ENCODE measurements around the gene OSBPL6. TPM values are rescaled to one million over a fixed set of nuclear protein-coding genes. Genes with fewer than 3 reads are reported as not detected.
A peak's percentile ranks its signal among the peaks of the same experiment; 100 is the strongest.

OSBPL6 gene
- polyA plus RNA-seq (2013, experiment 1 of 2) = 5.0 TPM
- polyA plus RNA-seq (2013, experiment 2 of 2) = 5.0 TPM

GRCh38 chr2:178193823-178194599 lies at the start of gene OSBPL6:
OSBPL6 (plus strand) TSS chr2:178194512; CDS start chr2:178306185, 111,673 bp downstream.
- peaks cover 0 to 8% of the 10 kb centered on the region in 2 experiments for H3K27me3 ChIP-seq (ENCODE audit: control insufficient read depth in 1 of 2, insufficient read depth in 1 of 2, low read length in 2 of 2)
- peak within 1 kb of the TSS; percentile 39 for H4K91ac ChIP-seq (ENCODE audit: low read length)
- peaks cover 1% of the 10 kb centered on the region for H3K79me1 ChIP-seq (replicated peaks; ENCODE audit: low read length, poor library complexity, severe bottlenecking)
- peak within 1 kb of the TSS in 1 of 2 experiments; percentile 39 for H2BK12ac ChIP-seq (ENCODE audit: low read length in 2 of 2)
- H3K36me3 ChIP-seq (ENCODE audit: control insufficient read depth in 1 of 2, insufficient read depth in 2 of 2, low read depth in 1 of 2, low read length in 2 of 2) = no peaks in the 10 kb centered on the region
- H3K27ac ChIP-seq (ENCODE audit: low read length, poor library complexity, severe bottlenecking) = peak within 1 kb of the TSS; percentile 45
- no peak within 1 kb of the TSS for H2AK5ac ChIP-seq (ENCODE audit: low read length, severe bottlenecking)
- under 1% methylated on average over 65 of the region's 90 CpGs for WGBS
- peak within 1 kb of the TSS; percentile 61 for H2BK120ac ChIP-seq (ENCODE audit: low read depth, low read length)
- peak within 1 kb of the TSS in 1 of 2 experiments; percentile 91 for H3K23ac ChIP-seq (ENCODE audit: low read length in 2 of 2)
- H3K4me1 ChIP-seq (ENCODE audit: control insufficient read depth, insufficient read depth, low read depth, low read length) = peaks cover 1% of the 10 kb centered on the region
- peak within 1 kb of the TSS; percentile 90 to 91 for H3K4me3 ChIP-seq (ENCODE audit: insufficient read depth in 1 of 2, low read depth in 1 of 2, low read length in 2 of 2)
- H3K9ac ChIP-seq (ENCODE audit: low read length) = peak within 1 kb of the TSS; percentile 74
- peak within 1 kb of the TSS in 1 of 2 experiments; percentile 71 for H3K4ac ChIP-seq (ENCODE audit: low read depth in 1 of 2, low read length in 2 of 2)
- peak within 1 kb of the TSS; percentile 82 for H3K4me2 ChIP-seq (ENCODE audit: low read length, poor library complexity, severe bottlenecking)
- no peak within 1 kb of the TSS for H2BK5ac ChIP-seq (ENCODE audit: low read depth, low read length, poor library complexity, severe bottlenecking)
- H4K8ac ChIP-seq (ENCODE audit: low read length) = peak within 1 kb of the TSS; percentile 88
- H3K18ac ChIP-seq (ENCODE audit: low read depth in 1 of 2, low read length in 2 of 2) = peak within 1 kb of the TSS; percentile 82 to 83
- H2AFZ ChIP-seq (ENCODE audit: low read depth, low read length) = peak within 1 kb of the TSS; percentile 94
- peak; percentile 88 for DNase-seq
- H3K14ac ChIP-seq (ENCODE audit: low read length in 2 of 2) = peak within 1 kb of the TSS in 1 of 2 experiments; percentile 72
- no peaks in the 10 kb centered on the region for H3K9me3 ChIP-seq (ENCODE audit: control insufficient read depth, low read length)
- H2BK15ac ChIP-seq (ENCODE audit: low read depth, poor library complexity, severe bottlenecking) = peak within 1 kb of the TSS; percentile 83

GRCh38 chr2:178152033-178152432 lies 42.3 kb upstream of the OSBPL6 start:
- peak; percentile 89 for DNase-seq
- H3K36me3 ChIP-seq (ENCODE audit: control insufficient read depth in 1 of 2, insufficient read depth in 2 of 2, low read depth in 1 of 2, low read length in 2 of 2) = no peaks in the 10 kb centered on the region
- H3K27me3 ChIP-seq (ENCODE audit: control insufficient read depth in 1 of 2, insufficient read depth in 1 of 2, low read length in 2 of 2) = no peaks in the 10 kb centered on the region
- H2AK5ac ChIP-seq (ENCODE audit: low read length, severe bottlenecking) = no peak overlapping the region
- no peaks in the 10 kb centered on the region for H3K4me1 ChIP-seq (ENCODE audit: control insufficient read depth, insufficient read depth, low read depth, low read length)
- no peaks in the 10 kb centered on the region for H3K79me1 ChIP-seq (replicated peaks; ENCODE audit: low read length, poor library complexity, severe bottlenecking)
- no peak overlapping the region for H3K18ac ChIP-seq (ENCODE audit: low read depth in 1 of 2, low read length in 2 of 2)
- H2BK15ac ChIP-seq (ENCODE audit: low read depth, poor library complexity, severe bottlenecking) = no peak overlapping the region
- no peak overlapping the region for H3K4ac ChIP-seq (ENCODE audit: low read depth in 1 of 2, low read length in 2 of 2)
- no peak overlapping the region for H3K4me3 ChIP-seq (ENCODE audit: insufficient read depth in 1 of 2, low read depth in 1 of 2, low read length in 2 of 2)
- peak overlapping the region; percentile 3 for H3K9ac ChIP-seq (ENCODE audit: low read length)
- no peak overlapping the region for H3K4me2 ChIP-seq (ENCODE audit: low read length, poor library complexity, severe bottlenecking)
- H3K14ac ChIP-seq (ENCODE audit: low read length in 2 of 2) = no peak overlapping the region
- WGBS = 6% methylated on average over 2 of the region's 3 CpGs
- no peak overlapping the region for H3K23ac ChIP-seq (ENCODE audit: low read length in 2 of 2)
- no peak overlapping the region for H4K91ac ChIP-seq (ENCODE audit: low read length)
- no peak overlapping the region for H2BK120ac ChIP-seq (ENCODE audit: low read depth, low read length)
- no peaks in the 10 kb centered on the region for H3K9me3 ChIP-seq (ENCODE audit: control insufficient read depth, low read length)
- H2BK5ac ChIP-seq (ENCODE audit: low read depth, low read length, poor library complexity, severe bottlenecking) = no peak overlapping the region
- H2BK12ac ChIP-seq (ENCODE audit: low read length in 2 of 2) = no peak overlapping the region
- H2AFZ ChIP-seq (ENCODE audit: low read depth, low read length) = no peak overlapping the region
- no peak overlapping the region for H4K8ac ChIP-seq (ENCODE audit: low read length)
- no peak overlapping the region for H3K27ac ChIP-seq (ENCODE audit: low read length, poor library complexity, severe bottlenecking)

- no peak overlapping the region for H3K18ac ChIP-seq (ENCODE audit: low read depth in 1 of 2, low read length in 2 of 2)
- no peaks in the 10 kb centered on the region for H3K79me1 ChIP-seq (replicated peaks; ENCODE audit: low read length, poor library complexity, severe bottlenecking)
- no peak overlapping the region for H3K23ac ChIP-seq (ENCODE audit: low read length in 2 of 2)
- WGBS = 80% methylated on average over 4 of the region's 4 CpGs
- no peaks in the 10 kb centered on the region for H3K36me3 ChIP-seq (ENCODE audit: control insufficient read depth in 1 of 2, insufficient read depth in 2 of 2, low read depth in 1 of 2, low read length in 2 of 2)
- H2BK12ac ChIP-seq (ENCODE audit: low read length in 2 of 2) = no peak overlapping the region
- H3K27ac ChIP-seq (ENCODE audit: low read length, poor library complexity, severe bottlenecking) = no peak overlapping the region
- H2BK15ac ChIP-seq (ENCODE audit: low read depth, poor library complexity, severe bottlenecking) = no peak overlapping the region
- H3K14ac ChIP-seq (ENCODE audit: low read length in 2 of 2) = no peak overlapping the region
- H3K9ac ChIP-seq (ENCODE audit: low read length) = no peak overlapping the region
- H4K91ac ChIP-seq (ENCODE audit: low read length) = no peak overlapping the region
- H3K4me3 ChIP-seq (ENCODE audit: insufficient read depth in 1 of 2, low read depth in 1 of 2, low read length in 2 of 2) = no peak overlapping the region
- H2AFZ ChIP-seq (ENCODE audit: low read depth, low read length) = no peak overlapping the region
- no peaks in the 10 kb centered on the region for H3K27me3 ChIP-seq (ENCODE audit: control insufficient read depth in 1 of 2, insufficient read depth in 1 of 2, low read length in 2 of 2)
- no peak overlapping the region for H3K4ac ChIP-seq (ENCODE audit: low read depth in 1 of 2, low read length in 2 of 2)
- no peak overlapping the region for H4K8ac ChIP-seq (ENCODE audit: low read length)
- H2BK5ac ChIP-seq (ENCODE audit: low read depth, low read length, poor library complexity, severe bottlenecking) = no peak overlapping the region
- DNase-seq = no peak
- H3K4me2 ChIP-seq (ENCODE audit: low read length, poor library complexity, severe bottlenecking) = no peak overlapping the region
- H3K4me1 ChIP-seq (ENCODE audit: control insufficient read depth, insufficient read depth, low read depth, low read length) = no peaks in the 10 kb centered on the region
- no peak overlapping the region for H2AK5ac ChIP-seq (ENCODE audit: low read length, severe bottlenecking)
- H3K9me3 ChIP-seq (ENCODE audit: control insufficient read depth, low read length) = no peaks in the 10 kb centered on the region
- H2BK120ac ChIP-seq (ENCODE audit: low read depth, low read length) = no peak overlapping the region
Observed at GRCh38 chr2:178152542-178152941, 41.8 kb upstream of the OSBPL6 start.

- no peak for DNase-seq
- Histone ChIP-seq H2BK12ac (ENCODE audit: low read length in 2 of 2) (no peak overlapping the region), H3K4ac (ENCODE audit: low read depth in 1 of 2, low read length in 2 of 2) (no peak overlapping the region), H3K4me3 (ENCODE audit: insufficient read depth in 1 of 2, low read depth in 1 of 2, low read length in 2 of 2) (no peak overlapping the region), H3K23ac (ENCODE audit: low read length in 2 of 2) (no peak overlapping the region), H3K4me1 (ENCODE audit: control insufficient read depth, insufficient read depth, low read depth, low read length) (no peaks in the 10 kb centered on the region), H2BK5ac (ENCODE audit: low read depth, low read length, poor library complexity, severe bottlenecking) (no peak overlapping the region), H3K79me1 (replicated peaks; ENCODE audit: low read length, poor library complexity, severe bottlenecking) (no peaks in the 10 kb centered on the region), H3K4me2 (ENCODE audit: low read length, poor library complexity, severe bottlenecking) (no peak overlapping the region), H3K27me3 (ENCODE audit: control insufficient read depth in 1 of 2, insufficient read depth in 1 of 2, low read length in 2 of 2) (no peaks in the 10 kb centered on the region), H3K9me3 (ENCODE audit: control insufficient read depth, low read length) (no peaks in the 10 kb centered on the region), H2BK120ac (ENCODE audit: low read depth, low read length) (no peak overlapping the region), H2AK5ac (ENCODE audit: low read length, severe bottlenecking) (no peak overlapping the region), H2BK15ac (ENCODE audit: low read depth, poor library complexity, severe bottlenecking) (no peak overlapping the region), H3K9ac (ENCODE audit: low read length) (no peak overlapping the region), H3K14ac (ENCODE audit: low read length in 2 of 2) (no peak overlapping the region), H3K18ac (ENCODE audit: low read depth in 1 of 2, low read length in 2 of 2) (no peak overlapping the region), H2AFZ (ENCODE audit: low read depth, low read length) (no peak overlapping the region), H4K8ac (ENCODE audit: low read length) (no peak overlapping the region), H3K27ac (ENCODE audit: low read length, poor library complexity, severe bottlenecking) (no peak overlapping the region), H3K36me3 (ENCODE audit: control insufficient read depth in 1 of 2, insufficient read depth in 2 of 2, low read depth in 1 of 2, low read length in 2 of 2) (no peaks in the 10 kb centered on the region), H4K91ac (ENCODE audit: low read length) (no peak overlapping the region)
- no CpG with 5 or more reads among the region's 1 CpG for WGBS
Observed at GRCh38 chr2:178152977-178153376, 41.3 kb upstream of the OSBPL6 start.

Measured in mesenchymal stem cell (in vitro differentiated cells and primary cell).